HG02588 (cell line): ENCODE measurements around the gene PPARA.
A peak's percentile ranks its signal among the peaks of the same experiment; 100 is the strongest.

Experiments used
- ATAC-seq: cut with Tn5 transposase; IDR thresholded peaks from one replicate; pipeline ENCODE4 v1.9.1; 2021; ENCODE audit warnings: mild to moderate bottlenecking, moderate library complexity; ENCODE audit not compliant: unreplicated experiment

PPARA gene

GRCh38 chr22:46267431-46268279, 117.3 kb downstream of the PPARA start, which contains the start of gene TTC38:
TSS of gene TTC38 (plus strand) at chr22:46268008. CDS start at chr22:46268040, 32 bp downstream.
- ATAC-seq = peak; percentile 88

- no peak for ATAC-seq
Measured at GRCh38 chr22:46269564-46269963, 119.2 kb downstream of the PPARA start.

- no peak for ATAC-seq
Measured at GRCh38 chr22:46272196-46272595, 121.9 kb downstream of the PPARA start.

GRCh38 chr22:46272762-46273431, 122.6 kb downstream of the PPARA start:
- no peak for ATAC-seq

- ATAC-seq = no peak
Measured at GRCh38 chr22:46273432-46274148, 123.3 kb downstream of the PPARA start.

GRCh38 chr22:46274381-46274780, 124.1 kb downstream of the PPARA start:
- no peak for ATAC-seq

GRCh38 chr22:46275455-46276122, 125.3 kb downstream of the PPARA start:
- ATAC-seq = no peak

GRCh38 chr22:46276563-46276962, 126.2 kb downstream of the PPARA start:
- no peak for ATAC-seq

GRCh38 chr22:46278656-46279645, 128.6 kb downstream of the PPARA start:
- no peak for ATAC-seq

GRCh38 chr22:46280063-46280817, 129.9 kb downstream of the PPARA start:
- no peak for ATAC-seq

GRCh38 chr22:46280999-46281623, 130.8 kb downstream of the PPARA start:
- no peak for ATAC-seq

- no peak for ATAC-seq
Measured at GRCh38 chr22:46281866-46282678, 131.7 kb downstream of the PPARA start.

- ATAC-seq = no peak
Measured at GRCh38 chr22:46286006-46286405, 135.7 kb downstream of the PPARA start.

- ATAC-seq = no peak
Measured at GRCh38 chr22:46286941-46287872, 136.9 kb downstream of the PPARA start.

DNA sequence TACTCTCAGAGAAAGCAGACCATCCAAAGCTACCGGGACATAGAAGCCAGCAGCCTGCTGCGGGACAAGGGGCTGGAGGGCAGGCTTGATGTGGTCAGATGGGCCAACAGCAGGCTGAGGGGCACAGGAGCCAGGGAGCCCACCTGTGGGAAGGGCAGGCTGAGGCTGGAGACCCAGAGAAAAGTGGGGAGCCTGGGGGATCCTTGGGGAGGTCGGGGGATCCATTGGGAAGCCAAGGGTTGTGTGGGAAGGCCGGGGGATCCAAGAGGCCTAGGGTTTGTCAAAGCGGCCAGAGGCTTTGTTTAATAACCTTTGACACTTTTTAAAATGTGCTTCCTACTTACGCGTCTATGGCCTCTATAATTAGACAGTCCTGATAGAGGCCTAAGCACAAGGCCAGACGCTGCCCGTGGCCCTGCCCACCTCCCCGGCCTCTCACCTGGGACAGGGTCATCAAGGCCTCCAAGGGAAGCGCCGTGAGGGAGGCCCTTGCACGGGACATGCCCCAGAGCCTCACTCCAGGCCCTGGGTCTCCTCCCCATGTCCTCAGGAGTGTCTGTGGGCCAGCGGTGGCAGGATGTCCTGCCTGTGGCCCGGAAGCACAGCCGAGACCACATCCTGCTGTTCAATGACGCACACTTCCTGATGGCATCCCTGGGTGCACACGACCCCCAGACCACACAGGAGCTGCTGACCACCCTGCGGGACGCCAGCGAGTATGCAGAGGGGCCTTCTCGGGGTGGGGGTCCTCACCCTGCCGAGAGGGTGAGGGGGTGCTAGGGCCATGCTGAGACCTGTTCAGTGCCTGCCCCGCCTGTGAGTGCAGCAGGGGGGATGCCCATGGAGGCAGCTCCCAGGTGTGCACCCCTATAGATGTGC, 137.8 kb downstream of the PPARA start:
- ATAC-seq = peak; percentile 54

GRCh38 chr22:46288846-46289243, 138.5 kb downstream of the PPARA start:
- no peak for ATAC-seq
